GM21737 (cell line): ENCODE results near the gene CFAP251.

Experiments
- ATAC-seq: cut with Tn5 transposase; IDR thresholded peaks from one replicate; pipeline ENCODE4 v1.9.1; 2021; ENCODE audit warnings: mild to moderate bottlenecking, moderate library complexity; ENCODE audit not compliant: unreplicated experiment

The CFAP251 gene

GRCh38 chr12:122046145-122046544 lies 127.8 kb downstream of the CFAP251 start:
- ATAC-seq: no peak

GRCh38 chr12:122048151-122048550 lies 129.8 kb downstream of the CFAP251 start:
- ATAC-seq: no peak

- ATAC-seq: no peak
These were observed 131.4 kb downstream of the CFAP251 start for GRCh38 chr12:122049827-122050226.

GRCh38 chr12:122050706-122051105 lies 132.3 kb downstream of the CFAP251 start:
- ATAC-seq: no peak

GRCh38 chr12:122051231-122051876 lies 133.0 kb downstream of the CFAP251 start:
- ATAC-seq: no peak

GRCh38 chr12:122052285-122052684 lies 133.9 kb downstream of the CFAP251 start:
- ATAC-seq: no peak
